ENCODE data around the gene S100A6.
A peak's percentile ranks its signal among the peaks of the same experiment; 100 is the strongest.

The S100A6 gene

GRCh38 chr1:153553830-153554541 lies 18.2 kb upstream of the S100A6 start:
- Histone ChIP-seq H3K4me1 (ENCODE audit: control insufficient read depth in 5 of 5, insufficient read depth in 5 of 5, low read length in 5 of 5) (peaks cover 23 to 36% (median 28%) of the 10 kb centered on the region in 5 donors), H3K4me3 (ENCODE audit: low read depth in 1 of 5, low read length in 5 of 5) (no peak overlapping the region), H3K36me3 (ENCODE audit: control insufficient read depth in 5 of 5, insufficient read depth in 5 of 5, low read length in 5 of 5) (peaks cover 0 to 3% (median 0%) of the 10 kb centered on the region in 5 donors), H3K9ac (ENCODE audit: low read length in 5 of 5) (peak overlapping the region in 1 of 5 donors; percentile 16), H3K9me3 (ENCODE audit: control insufficient read depth in 5 of 5, low read length in 5 of 5) (no peaks in the 10 kb centered on the region), H3K27me3 (ENCODE audit: control insufficient read depth in 5 of 5, insufficient read depth in 4 of 5, low read length in 5 of 5) (peaks cover 0 to 4% (median 0%) of the 10 kb centered on the region in 5 donors), H3K27ac (ENCODE audit: low read depth, low read length) (peak overlapping the region; percentile 50)

GRCh38 chr1:153553096-153553495 lies 17.3 kb upstream of the S100A6 start:
- Histone ChIP-seq H3K4me3 (ENCODE audit: low read depth in 1 of 5, low read length in 5 of 5) (no peak overlapping the region), H3K27me3 (ENCODE audit: control insufficient read depth in 5 of 5, insufficient read depth in 4 of 5, low read length in 5 of 5) (peaks cover 0 to 4% (median 0%) of the 10 kb centered on the region in 5 donors), H3K9me3 (ENCODE audit: control insufficient read depth in 5 of 5, low read length in 5 of 5) (no peaks in the 10 kb centered on the region), H3K27ac (ENCODE audit: low read depth, low read length) (no peak overlapping the region), H3K36me3 (ENCODE audit: control insufficient read depth in 5 of 5, insufficient read depth in 5 of 5, low read length in 5 of 5) (peaks cover 0 to 3% (median 0%) of the 10 kb centered on the region in 5 donors), H3K9ac (ENCODE audit: low read length in 5 of 5) (no peak overlapping the region), H3K4me1 (ENCODE audit: control insufficient read depth in 5 of 5, insufficient read depth in 5 of 5, low read length in 5 of 5) (peaks cover 30 to 44% (median 35%) of the 10 kb centered on the region in 5 donors)

DNA sequence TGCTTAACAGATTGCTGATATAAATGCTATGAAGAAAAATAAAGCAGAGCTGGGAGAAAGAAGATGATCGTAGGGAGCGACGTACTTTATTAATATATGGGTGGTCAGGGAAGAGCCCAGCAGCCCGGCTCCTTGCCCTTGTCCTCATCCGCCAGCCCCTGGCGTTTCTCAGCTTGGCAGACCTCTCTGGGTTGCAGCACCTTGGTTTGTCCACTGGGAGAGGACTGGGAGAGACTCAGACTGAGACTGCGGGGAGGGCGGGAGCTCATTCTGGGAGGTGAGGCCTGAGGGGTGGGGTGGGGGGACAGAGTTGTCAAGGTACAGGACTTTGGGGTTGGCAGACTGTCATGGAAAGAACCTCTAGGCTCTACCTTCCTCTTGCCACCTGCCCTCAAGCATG lies 16.5 kb upstream of the S100A6 start:
- Histone ChIP-seq H3K9ac (ENCODE audit: low read length in 5 of 5) (no peak overlapping the region), H3K4me1 (ENCODE audit: control insufficient read depth in 5 of 5, insufficient read depth in 5 of 5, low read length in 5 of 5) (peaks cover 30 to 50% (median 42%) of the 10 kb centered on the region in 5 donors), H3K27ac (ENCODE audit: low read depth, low read length) (no peak overlapping the region), H3K4me3 (ENCODE audit: low read depth in 1 of 5, low read length in 5 of 5) (no peak overlapping the region), H3K36me3 (ENCODE audit: control insufficient read depth in 5 of 5, insufficient read depth in 5 of 5, low read length in 5 of 5) (peaks cover 0 to 3% (median 0%) of the 10 kb centered on the region in 5 donors), H3K9me3 (ENCODE audit: control insufficient read depth in 5 of 5, low read length in 5 of 5) (no peaks in the 10 kb centered on the region), H3K27me3 (ENCODE audit: control insufficient read depth in 5 of 5, insufficient read depth in 4 of 5, low read length in 5 of 5) (peaks cover 0 to 4% (median 0%) of the 10 kb centered on the region in 5 donors)

- H3K27ac ChIP-seq (ENCODE audit: low read depth, low read length): peak overlapping the region; percentile 84
- H3K36me3 ChIP-seq (ENCODE audit: control insufficient read depth in 5 of 5, insufficient read depth in 5 of 5, low read length in 5 of 5): peaks cover 0 to 3% (median 0%) of the 10 kb centered on the region in 5 donors
- H3K27me3 ChIP-seq (ENCODE audit: control insufficient read depth in 5 of 5, insufficient read depth in 4 of 5, low read length in 5 of 5): peaks cover 0 to 4% (median 0%) of the 10 kb centered on the region in 5 donors
- no peak overlapping the region for H3K9ac ChIP-seq (ENCODE audit: low read length in 5 of 5)
- H3K4me1 ChIP-seq (ENCODE audit: control insufficient read depth in 5 of 5, insufficient read depth in 5 of 5, low read length in 5 of 5): peaks cover 32 to 64% (median 56%) of the 10 kb centered on the region in 5 donors
- H3K4me3 ChIP-seq (ENCODE audit: low read depth in 1 of 5, low read length in 5 of 5): no peak overlapping the region
- no peaks in the 10 kb centered on the region for H3K9me3 ChIP-seq (ENCODE audit: control insufficient read depth in 5 of 5, low read length in 5 of 5)
Measured at GRCh38 chr1:153550827-153551500, 15.2 kb upstream of the S100A6 start.

GRCh38 chr1:153550398-153550758 lies 14.6 kb upstream of the S100A6 start:
- Histone ChIP-seq H3K4me3 (ENCODE audit: low read depth in 1 of 5, low read length in 5 of 5) (no peak overlapping the region), H3K4me1 (ENCODE audit: control insufficient read depth in 5 of 5, insufficient read depth in 5 of 5, low read length in 5 of 5) (peaks cover 35 to 70% (median 61%) of the 10 kb centered on the region in 5 donors), H3K9ac (ENCODE audit: low read length in 5 of 5) (peak overlapping the region in 1 of 5 donors; percentile 48), H3K36me3 (ENCODE audit: control insufficient read depth in 5 of 5, insufficient read depth in 5 of 5, low read length in 5 of 5) (peaks cover 0 to 3% (median 0%) of the 10 kb centered on the region in 5 donors), H3K9me3 (ENCODE audit: control insufficient read depth in 5 of 5, low read length in 5 of 5) (no peaks in the 10 kb centered on the region), H3K27me3 (ENCODE audit: control insufficient read depth in 5 of 5, insufficient read depth in 4 of 5, low read length in 5 of 5) (peaks cover 0 to 4% (median 0%) of the 10 kb centered on the region in 5 donors), H3K27ac (ENCODE audit: low read depth, low read length) (peak overlapping the region; percentile 84)

GRCh38 chr1:153549741-153550397 lies 14.1 kb upstream of the S100A6 start:
- peaks cover 0 to 4% (median 0%) of the 10 kb centered on the region in 5 donors for H3K27me3 ChIP-seq (ENCODE audit: control insufficient read depth in 5 of 5, insufficient read depth in 4 of 5, low read length in 5 of 5)
- H3K9ac ChIP-seq (ENCODE audit: low read length in 5 of 5): peak overlapping the region in 3 of 5 donors; percentile 41 to 97 (median 44)
- H3K27ac ChIP-seq (ENCODE audit: low read depth, low read length): peak overlapping the region; percentile 84
- H3K36me3 ChIP-seq (ENCODE audit: control insufficient read depth in 5 of 5, insufficient read depth in 5 of 5, low read length in 5 of 5): peaks cover 0 to 3% (median 0%) of the 10 kb centered on the region in 5 donors
- H3K4me3 ChIP-seq (ENCODE audit: low read depth in 1 of 5, low read length in 5 of 5): peak overlapping the region in 1 of 5 donors; percentile 29
- H3K4me1 ChIP-seq (ENCODE audit: control insufficient read depth in 5 of 5, insufficient read depth in 5 of 5, low read length in 5 of 5): peaks cover 40 to 75% (median 67%) of the 10 kb centered on the region in 5 donors
- no peaks in the 10 kb centered on the region for H3K9me3 ChIP-seq (ENCODE audit: control insufficient read depth in 5 of 5, low read length in 5 of 5)

- H3K4me3 ChIP-seq (ENCODE audit: low read depth in 1 of 5, low read length in 5 of 5): peak within 1 kb of the TSS in 2 of 5 donors; percentile 6 to 29
- H3K9me3 ChIP-seq (ENCODE audit: control insufficient read depth in 5 of 5, low read length in 5 of 5): no peaks in the 10 kb centered on the region
- peaks cover 0 to 7% (median 3%) of the 10 kb centered on the region in 5 donors for H3K36me3 ChIP-seq (ENCODE audit: control insufficient read depth in 5 of 5, insufficient read depth in 5 of 5, low read length in 5 of 5)
- peak within 1 kb of the TSS; percentile 41 to 97 (median 48) for H3K9ac ChIP-seq (ENCODE audit: low read length in 5 of 5)
- H3K27me3 ChIP-seq (ENCODE audit: control insufficient read depth in 5 of 5, insufficient read depth in 4 of 5, low read length in 5 of 5): peaks cover 0 to 4% (median 0%) of the 10 kb centered on the region in 5 donors
- H3K27ac ChIP-seq (ENCODE audit: low read depth, low read length): peak within 1 kb of the TSS; percentile 84
- peaks cover 44 to 75% (median 72%) of the 10 kb centered on the region in 5 donors for H3K4me1 ChIP-seq (ENCODE audit: control insufficient read depth in 5 of 5, insufficient read depth in 5 of 5, low read length in 5 of 5)
Measured at GRCh38 chr1:153548722-153549688, 13.2 kb upstream of the S100A6 start, which contains the start of gene S100A3. TSS of gene S100A3 (minus strand) at chr1:153549258. CDS start at chr1:153548485, 773 bp downstream.

DNA sequence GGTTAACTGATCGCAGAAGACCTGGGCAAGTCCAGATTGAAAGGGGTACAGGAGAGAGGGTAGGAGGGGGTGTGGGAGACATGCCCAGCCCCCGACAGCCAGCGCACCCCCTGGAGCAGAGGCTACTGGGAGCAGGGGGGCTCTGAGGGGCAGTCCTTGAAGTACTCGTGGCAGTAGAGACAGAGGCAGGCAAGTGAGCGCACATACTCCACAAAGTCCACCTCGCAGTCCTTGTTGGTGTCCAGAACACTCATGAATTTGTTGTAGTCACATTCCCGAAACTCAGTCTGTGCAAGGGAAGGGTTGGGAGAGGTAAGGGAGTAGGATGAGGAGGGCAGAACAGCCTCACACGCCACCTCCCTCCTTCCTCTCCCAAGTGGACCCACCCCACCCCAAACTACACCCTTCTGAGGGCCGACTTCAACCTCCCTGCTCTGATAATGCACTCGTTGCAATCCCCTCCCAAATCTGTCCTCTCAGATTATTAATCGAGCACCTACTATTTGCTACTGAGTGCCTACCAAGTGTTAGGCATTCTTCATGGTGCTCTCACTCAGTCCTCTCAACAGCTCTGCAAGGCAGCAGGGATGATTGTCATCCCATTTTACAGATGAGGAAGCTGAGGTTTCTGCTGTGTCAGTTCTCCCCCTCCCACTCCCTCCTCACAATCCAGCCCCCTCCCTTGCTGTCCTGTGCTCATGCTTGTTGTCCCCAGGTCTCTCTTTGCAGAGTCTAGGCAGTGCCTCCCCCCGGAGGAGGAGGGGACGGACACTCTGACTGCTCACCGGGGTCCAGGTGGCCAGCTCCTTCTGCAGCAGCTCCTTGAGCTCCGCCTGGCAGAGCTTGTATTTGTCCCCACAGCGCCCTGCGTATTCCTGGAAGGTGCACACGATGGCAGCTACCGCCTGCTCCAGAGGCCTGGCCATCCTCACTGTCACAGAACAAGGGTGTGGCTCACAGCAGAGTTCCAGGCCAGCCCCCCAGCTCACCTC lies 12.1 kb upstream of the S100A6 start:
- H3K4me1 ChIP-seq (ENCODE audit: control insufficient read depth in 5 of 5, insufficient read depth in 5 of 5, low read length in 5 of 5): peaks cover 37 to 80% (median 78%) of the 10 kb centered on the region in 5 donors
- H3K9ac ChIP-seq (ENCODE audit: low read length in 5 of 5): peak overlapping the region in 3 of 5 donors; percentile 32 to 52 (median 48)
- peak overlapping the region in 1 of 5 donors; percentile 13 for H3K4me3 ChIP-seq (ENCODE audit: low read depth in 1 of 5, low read length in 5 of 5)
- peaks cover 0 to 4% (median 0%) of the 10 kb centered on the region in 5 donors for H3K27me3 ChIP-seq (ENCODE audit: control insufficient read depth in 5 of 5, insufficient read depth in 4 of 5, low read length in 5 of 5)
- H3K9me3 ChIP-seq (ENCODE audit: control insufficient read depth in 5 of 5, low read length in 5 of 5): no peaks in the 10 kb centered on the region
- H3K27ac ChIP-seq (ENCODE audit: low read depth, low read length): peak overlapping the region; percentile 84
- H3K36me3 ChIP-seq (ENCODE audit: control insufficient read depth in 5 of 5, insufficient read depth in 5 of 5, low read length in 5 of 5): peaks cover 0 to 15% (median 3%) of the 10 kb centered on the region in 5 donors
